GM18907 (cell line): Measurements from ENCODE around the gene GMDS.

Experiments
- ATAC-seq: cut with Tn5 transposase; IDR thresholded peaks from one replicate; pipeline ENCODE4 v1.9.1; 2021; ENCODE audit warnings: mild to moderate bottlenecking, moderate library complexity; ENCODE audit not compliant: unreplicated experiment

The GMDS gene

GRCh38 chr6:1611322-1611571 lies 634.2 kb downstream of the GMDS start:
- ATAC-seq = no peak

- no peak for ATAC-seq
Observed at GRCh38 chr6:1610497-1611321, 634.7 kb downstream of the GMDS start.

- no peak for ATAC-seq
Observed at GRCh38 chr6:1609648-1610496, 635.5 kb downstream of the GMDS start, which contains the start of gene FOXC1. Gene FOXC1 (plus strand): TSS chr6:1609915. CDS start chr6:1610446, 531 bp downstream.

- no peak for ATAC-seq
Observed at GRCh38 chr6:1609041-1609647, 636.3 kb downstream of the GMDS start.

GRCh38 chr6:1608222-1609040 lies 637.0 kb downstream of the GMDS start:
- no peak for ATAC-seq

- ATAC-seq = no peak
Observed at GRCh38 chr6:1607516-1608221, 637.7 kb downstream of the GMDS start.

- ATAC-seq = no peak
Observed at GRCh38 chr6:1606780-1607515, 638.5 kb downstream of the GMDS start.

GRCh38 chr6:1605893-1606779 lies 639.3 kb downstream of the GMDS start:
- ATAC-seq = no peak

GRCh38 chr6:1605004-1605892 lies 640.2 kb downstream of the GMDS start:
- no peak for ATAC-seq

- peak; percentile 77 for ATAC-seq
Observed at GRCh38 chr6:1604158-1605003, 641.0 kb downstream of the GMDS start.

GRCh38 chr6:1603708-1604107 lies 641.7 kb downstream of the GMDS start:
- no peak for ATAC-seq

- no peak for ATAC-seq
Observed at GRCh38 chr6:1602049-1602713, 643.2 kb downstream of the GMDS start.

- no peak for ATAC-seq
Observed at GRCh38 chr6:1601158-1602048, 644.0 kb downstream of the GMDS start.

- no peak for ATAC-seq
Observed at GRCh38 chr6:1600764-1601157, 644.6 kb downstream of the GMDS start.

- ATAC-seq = no peak
Observed at GRCh38 chr6:1600063-1600763, 645.2 kb downstream of the GMDS start.
